Endothelial cell (in vitro differentiated cells): ENCODE measurements around the gene SLC8A1. TPM values are rescaled to one million over a fixed set of nuclear protein-coding genes. Genes with fewer than 3 reads are reported as not detected.

ENCODE experiments used
- DNase-seq: peaks from one replicate; pipeline ENCODE4 v3.0.0; 2021; ENCODE audit warnings: low spot score
- H3K27ac Mint-ChIP-seq: one replicate; pipeline ENCODE4 v1.8.0; 2021; ENCODE audit warnings: mixed read lengths, inconsistent platforms; ENCODE audit not compliant: unreplicated experiment
- H3K27me3 Mint-ChIP-seq: one replicate; pipeline ENCODE4 v1.8.0; 2021; ENCODE audit warnings: mild to moderate bottlenecking, moderate library complexity, mixed read lengths, inconsistent platforms; ENCODE audit not compliant: unreplicated experiment
- H3K36me3 Mint-ChIP-seq: one replicate; pipeline ENCODE4 v1.8.0; 2021; ENCODE audit warnings: mild to moderate bottlenecking, low read depth, mixed read lengths, inconsistent platforms; ENCODE audit not compliant: unreplicated experiment
- H3K4me1 Mint-ChIP-seq: one replicate; pipeline ENCODE4 v1.8.0; 2021; ENCODE audit warnings: mild to moderate bottlenecking, mixed read lengths, inconsistent platforms; ENCODE audit not compliant: unreplicated experiment
- H3K4me3 Mint-ChIP-seq: one replicate; pipeline ENCODE4 v1.8.0; 2021; ENCODE audit warnings: mild to moderate bottlenecking, mixed read lengths, inconsistent platforms; ENCODE audit not compliant: unreplicated experiment
- H3K9me3 Mint-ChIP-seq: one replicate; pipeline ENCODE4 v1.8.0; 2021; ENCODE audit warnings: mixed read lengths, inconsistent platforms; ENCODE audit not compliant: unreplicated experiment
- CTCF ChIP-seq: fragments of 200-600 bp; sonication (generic); IDR thresholded peaks from one replicate; pipeline ENCODE4 v1.5.0; 2021; ENCODE audit warnings: antibody characterized with exemption; ENCODE audit not compliant: unreplicated experiment
- total RNA-seq: library from RNA; stranded (reverse); fragmentation: NEBNext Ultra II Directional; extraction: Animal tissue kit (Norgen Biotek cat#: 25700); gene quantifications from one replicate; pipeline ENCODE4 v1.2.1, GENCODE V29; 2021; ENCODE audit not compliant: unreplicated experiment

SLC8A1 gene
- total RNA-seq, 1 donor from 2014 or later: 0.80 TPM

GRCh38 chr2:40299781-40300180, 152.1 kb downstream of the SLC8A1 start:
- H3K27ac Mint-ChIP-seq: no peak overlapping the region
- no peak for DNase-seq
- no peaks in the 10 kb centered on the region for H3K27me3 Mint-ChIP-seq
- no peak for TF ChIP-seq CTCF
- H3K4me1 Mint-ChIP-seq: peaks cover 6% of the 10 kb centered on the region
- no peaks in the 10 kb centered on the region for H3K9me3 Mint-ChIP-seq
- H3K36me3 Mint-ChIP-seq: no peaks in the 10 kb centered on the region
- no peak overlapping the region for H3K4me3 Mint-ChIP-seq

- TF ChIP-seq CTCF: no peak
- H3K4me3 Mint-ChIP-seq: no peak overlapping the region
- H3K4me1 Mint-ChIP-seq: peaks cover 6% of the 10 kb centered on the region
- H3K27me3 Mint-ChIP-seq: no peaks in the 10 kb centered on the region
- no peaks in the 10 kb centered on the region for H3K36me3 Mint-ChIP-seq
- H3K9me3 Mint-ChIP-seq: no peaks in the 10 kb centered on the region
- H3K27ac Mint-ChIP-seq: no peak overlapping the region
- no peak for DNase-seq
Observed at GRCh38 chr2:40299173-40299572, 152.7 kb downstream of the SLC8A1 start.

GRCh38 chr2:40298026-40298425, 153.9 kb downstream of the SLC8A1 start:
- no peaks in the 10 kb centered on the region for H3K27me3 Mint-ChIP-seq
- H3K4me1 Mint-ChIP-seq: peaks cover 1% of the 10 kb centered on the region
- no peak overlapping the region for H3K4me3 Mint-ChIP-seq
- TF ChIP-seq CTCF: no peak
- no peaks in the 10 kb centered on the region for H3K36me3 Mint-ChIP-seq
- no peak for DNase-seq
- no peaks in the 10 kb centered on the region for H3K9me3 Mint-ChIP-seq
- no peak overlapping the region for H3K27ac Mint-ChIP-seq

- H3K27ac Mint-ChIP-seq: no peak overlapping the region
- H3K4me1 Mint-ChIP-seq: peaks cover 3% of the 10 kb centered on the region
- TF ChIP-seq CTCF: no peak
- H3K9me3 Mint-ChIP-seq: no peaks in the 10 kb centered on the region
- no peak overlapping the region for H3K4me3 Mint-ChIP-seq
- DNase-seq: no peak
- H3K27me3 Mint-ChIP-seq: no peaks in the 10 kb centered on the region
- no peaks in the 10 kb centered on the region for H3K36me3 Mint-ChIP-seq
Observed at GRCh38 chr2:40292291-40292690, 159.6 kb downstream of the SLC8A1 start.

GRCh38 chr2:40289771-40290404, 162.0 kb downstream of the SLC8A1 start:
- TF ChIP-seq CTCF: no peak
- no peak for DNase-seq
- no peak overlapping the region for H3K27ac Mint-ChIP-seq
- no peaks in the 10 kb centered on the region for H3K27me3 Mint-ChIP-seq
- H3K9me3 Mint-ChIP-seq: no peaks in the 10 kb centered on the region
- H3K4me1 Mint-ChIP-seq: peaks cover 3% of the 10 kb centered on the region
- H3K4me3 Mint-ChIP-seq: no peak overlapping the region
- no peaks in the 10 kb centered on the region for H3K36me3 Mint-ChIP-seq
